A673 (cell line): ENCODE data around the gene C19orf38.

Source experiments
- CTCF ChIP-seq: fragments of 300-800, 200-600 bp; sonication (generic); conservative IDR thresholded peaks from 2 replicates; pipeline ENCODE4 v1.5.1; 2017; ENCODE audit warnings: low read depth, mild to moderate bottlenecking, antibody characterized with exemption, low read length, moderate library complexity, mixed read lengths
- EZH2 ChIP-seq: fragments of 200-600 bp; sonication (generic); IDR thresholded peaks from 2 replicates; pipeline ENCODE4 v1.6.1; 2017; ENCODE audit warnings: borderline replicate concordance, low read depth, mild to moderate bottlenecking, mixed read lengths, antibody characterized with exemption, low read length; ENCODE audit not compliant: poor library complexity, severe bottlenecking

GRCh38 chr19:10884274-10884673 lies 36.1 kb downstream of the C19orf38 start:
- TF ChIP-seq CTCF (no peak), EZH2 (no peak)
